Esophagus (tissue), 2 donors: ENCODE measurements around the gene MSMO1. TPM values are rescaled to one million over a fixed set of nuclear protein-coding genes. Genes with fewer than 3 reads are reported as not detected.

Experiments used
- H3K27ac ChIP-seq, 2 donors: one replicate each; pipeline ENCODE4 v1.5.1; 2013; ENCODE audit warnings: low read depth in 2 of 2, mild to moderate bottlenecking in 2 of 2, inconsistent platforms in 1 of 2, low read length in 1 of 2, moderate library complexity in 1 of 2
- H3K27me3 ChIP-seq, 2 donors: one replicate each; pipeline ENCODE4 v1.6.1; 2013; ENCODE audit warnings: low read length in 2 of 2, control low read depth in 1 of 2, mild to moderate bottlenecking in 1 of 2; ENCODE audit not compliant: insufficient read depth in 2 of 2, control insufficient read depth in 1 of 2
- H3K36me3 ChIP-seq, 2 donors: one replicate each; pipeline ENCODE4 v1.6.1; 2013; ENCODE audit warnings: low read length in 1 of 2; ENCODE audit not compliant: control insufficient read depth in 2 of 2, insufficient read depth in 2 of 2
- H3K4me1 ChIP-seq, 2 donors: one replicate each; pipeline ENCODE4 v1.6.1; 2013; ENCODE audit warnings: low read length in 1 of 2; ENCODE audit not compliant: control insufficient read depth in 2 of 2, insufficient read depth in 2 of 2
- H3K4me3 ChIP-seq, 2 donors: one replicate each; pipeline ENCODE4 v1.5.1; 2013; ENCODE audit warnings: low read length in 2 of 2, mild to moderate bottlenecking in 2 of 2, low read depth in 1 of 2, moderate library complexity in 1 of 2
- H3K9me3 ChIP-seq, 2 donors: one replicate each; pipeline ENCODE4 v1.6.1; 2013; ENCODE audit warnings: mild to moderate bottlenecking in 2 of 2, low read depth in 1 of 2, low read length in 1 of 2, moderate library complexity in 1 of 2; ENCODE audit not compliant: control insufficient read depth in 2 of 2, insufficient read depth in 1 of 2
- WGBS, 2 donors: extraction: QIAGEN DNeasy Blood & Tissue Kit; methylation state at CpG; one replicate each; pipeline ENCODE4 v1.1.7; 2013; 5-methylcytosine and 5-hydroxymethylcytosine counted together
- polyA plus RNA-seq, 2 donors: library from polyadenylated mRNA; stranded (reverse); fragments of 200-250 nt; gene quantifications; one replicate each; pipeline ENCODE4 v1.2.3, GENCODE V29; 2013
- donor health status: healthy with polysubstance abuse.
- donor health status: Bipolar disorder and iron deficiency.

MSMO1 gene
- polyA plus RNA-seq, 2 donors = 109 to 154 TPM

GRCh38 chr4:165319509-165319908 is 8.0 kb upstream of the MSMO1 start:
- no peaks in the 10 kb centered on the region for H3K9me3 ChIP-seq
- H3K4me3 ChIP-seq = no peak overlapping the region
- H3K36me3 ChIP-seq = no peaks in the 10 kb centered on the region
- H3K4me1 ChIP-seq = no peaks in the 10 kb centered on the region
- no peaks in the 10 kb centered on the region for H3K27me3 ChIP-seq
- H3K27ac ChIP-seq = no peak overlapping the region
- 95 to 97% methylated on average over 5 of the region's 5 CpGs for WGBS, 2 donors

GRCh38 chr4:165324236-165324917 is 3.1 kb upstream of the MSMO1 start:
- H3K27me3 ChIP-seq = no peaks in the 10 kb centered on the region
- WGBS, 2 donors = 79 to 82% methylated on average over 7 of the region's 7 CpGs
- no peak overlapping the region for H3K4me3 ChIP-seq
- peaks cover 0 to 4% of the 10 kb centered on the region in 2 donors for H3K4me1 ChIP-seq
- H3K27ac ChIP-seq = no peak overlapping the region
- H3K36me3 ChIP-seq = no peaks in the 10 kb centered on the region
- no peaks in the 10 kb centered on the region for H3K9me3 ChIP-seq

- Histone ChIP-seq H3K36me3 (no peaks in the 10 kb centered on the region), H3K4me1 (peaks cover 0 to 4% of the 10 kb centered on the region in 2 donors), H3K9me3 (no peaks in the 10 kb centered on the region), H3K27me3 (no peaks in the 10 kb centered on the region), H3K27ac (no peak overlapping the region), H3K4me3 (no peak overlapping the region)
- whole genome bisulfite sequencing, 2 donors = 82 to 87% methylated on average over 3 of the region's 3 CpGs
Measured at GRCh38 chr4:165324918-165325304, 2.6 kb upstream of the MSMO1 start.

GRCh38 chr4:165325732-165326512 is 1.5 kb upstream of the MSMO1 start:
- peak overlapping the region in 1 of 2 donors; percentile 64 for H3K27ac ChIP-seq
- H3K27me3 ChIP-seq = no peaks in the 10 kb centered on the region
- no peaks in the 10 kb centered on the region for H3K36me3 ChIP-seq
- H3K4me3 ChIP-seq = peak overlapping the region in 1 of 2 donors; percentile 60
- 56% methylated on average over 8 of the region's 8 CpGs for WGBS, 2 donors
- H3K4me1 ChIP-seq = peaks cover 0 to 4% of the 10 kb centered on the region in 2 donors
- H3K9me3 ChIP-seq = no peaks in the 10 kb centered on the region

GRCh38 chr4:165326831-165327210 is 648 bp upstream of the MSMO1 start:
- no peaks in the 10 kb centered on the region for H3K9me3 ChIP-seq
- peak overlapping the region; percentile 41 to 60 for H3K4me3 ChIP-seq
- peaks cover 0 to 4% of the 10 kb centered on the region in 2 donors for H3K4me1 ChIP-seq
- H3K27me3 ChIP-seq = no peaks in the 10 kb centered on the region
- H3K36me3 ChIP-seq = peaks cover 0 to under 1% of the 10 kb centered on the region in 2 donors
- WGBS, 2 donors = 0 to 1% methylated on average over 14 of the region's 14 CpGs
- peak overlapping the region; percentile 61 to 80 for H3K27ac ChIP-seq

GRCh38 chr4:165328101-165328425 is 594 bp downstream of the MSMO1 start:
- Histone ChIP-seq H3K4me3 (peak overlapping the region; percentile 83 to 90), H3K27me3 (no peaks in the 10 kb centered on the region), H3K9me3 (no peaks in the 10 kb centered on the region), H3K36me3 (peaks cover 0 to 1% of the 10 kb centered on the region in 2 donors), H3K4me1 (peaks cover 0 to 4% of the 10 kb centered on the region in 2 donors), H3K27ac (peak overlapping the region; percentile 85 to 94)
- 1% methylated on average over 7 of the region's 7 CpGs for WGBS, 2 donors

- Histone ChIP-seq H3K27ac (peak overlapping the region in 1 of 2 donors; percentile 85), H3K4me1 (peaks cover 0 to 4% of the 10 kb centered on the region in 2 donors), H3K9me3 (no peaks in the 10 kb centered on the region), H3K4me3 (peak overlapping the region; percentile 83 to 90), H3K36me3 (peaks cover 0 to 1% of the 10 kb centered on the region in 2 donors), H3K27me3 (no peaks in the 10 kb centered on the region)
- WGBS, 2 donors = 28 to 31% methylated on average over 4 of the region's 4 CpGs
Measured at GRCh38 chr4:165328708-165329107, 1.2 kb downstream of the MSMO1 start.

GRCh38 chr4:165330071-165330470 is 2.6 kb downstream of the MSMO1 start:
- Histone ChIP-seq H3K27ac (no peak overlapping the region), H3K4me3 (peak overlapping the region in 1 of 2 donors; percentile 29), H3K27me3 (no peaks in the 10 kb centered on the region), H3K4me1 (peaks cover 0 to 4% of the 10 kb centered on the region in 2 donors), H3K36me3 (peaks cover 0 to 4% of the 10 kb centered on the region in 2 donors), H3K9me3 (no peaks in the 10 kb centered on the region)
- WGBS, 2 donors = 75 to 83% methylated on average over 2 of the region's 2 CpGs

GRCh38 chr4:165330666-165331065 is 3.2 kb downstream of the MSMO1 start:
- no peak overlapping the region for H3K27ac ChIP-seq
- peaks cover 0 to under 1% of the 10 kb centered on the region in 2 donors for H3K4me1 ChIP-seq
- H3K4me3 ChIP-seq = peak overlapping the region in 1 of 2 donors; percentile 29
- peaks cover 0 to 4% of the 10 kb centered on the region in 2 donors for H3K36me3 ChIP-seq
- H3K27me3 ChIP-seq = no peaks in the 10 kb centered on the region
- WGBS, 2 donors = 82 to 83% methylated on average over 5 of the region's 5 CpGs
- no peaks in the 10 kb centered on the region for H3K9me3 ChIP-seq
